ENCODE measurements around the gene OR8G5. TPM values are rescaled to one million over a fixed set of nuclear protein-coding genes. Genes with fewer than 3 reads are reported as not detected.

The OR8G5 gene
- total RNA-seq, 2 donors from 2014 or later, result 0.18 TPM; not detected in 1

- 81 to 83% methylated on average over 2 to 3 of the region's 3 CpGs for WGBS, 2 experiments (ENCODE audit: insufficient coverage in 1 of 2, insufficient read length in 1 of 2)
Observed at GRCh38 chr11:124315052-124315451, 58.9 kb downstream of the OR8G5 start.

More at GRCh38 chr11:124315052-124315451, 58.9 kb downstream of the OR8G5 start:
- H3K27ac Mint-ChIP-seq, result no peak overlapping the region
- Histone ChIP-seq H3K9ac (ENCODE audit: extremely low read depth, low read length, poor library complexity, severe bottlenecking) (no peak overlapping the region), H3K4me3 (ENCODE audit: low read length) (no peak overlapping the region), H3K4me1 (ENCODE audit: control insufficient read depth, insufficient read depth, low read length) (no peaks in the 10 kb centered on the region), H3K36me3 (ENCODE audit: control insufficient read depth, insufficient read depth, low read length) (no peaks in the 10 kb centered on the region), H3K27me3 (ENCODE audit: control insufficient read depth, insufficient read depth, low read length, poor library complexity, severe bottlenecking) (no peaks in the 10 kb centered on the region), H3K27ac (ENCODE audit: low read depth, low read length) (no peak overlapping the region), H3K9me3 (ENCODE audit: control insufficient read depth, low read length) (no peaks in the 10 kb centered on the region)
- no peak for DNase-seq
- H3K27me3 Mint-ChIP-seq (ENCODE audit: insufficient read depth), result peaks cover 16% of the 10 kb centered on the region
- no peaks in the 10 kb centered on the region for H3K9me3 Mint-ChIP-seq
- H3K4me1 Mint-ChIP-seq, result no peaks in the 10 kb centered on the region
- H3K4me3 Mint-ChIP-seq, result no peak overlapping the region
- no peaks in the 10 kb centered on the region for H3K36me3 Mint-ChIP-seq (ENCODE audit: low read depth)
- no peak for TF ChIP-seq CTCF (conservative IDR thresholded peaks at IDR 0.05)

Other genes starting within 250 kb of the OR8G5 start
- not detected for gene OR10G4, start 243.4 kb upstream of the OR8G5 start, total RNA-seq
- gene OR10G9, start 233.4 kb upstream of the OR8G5 start, total RNA-seq, result not detected
- not detected for gene OR10G8, start 229.6 kb upstream of the OR8G5 start, total RNA-seq
- gene OR10G7, start 215.1 kb upstream of the OR8G5 start, total RNA-seq, result not detected
- gene VWA5A, start 140.9 kb upstream of the OR8G5 start, total RNA-seq, result 10 to 100 TPM; 38.3 to 65.4 TPM
- gene OR10D3, start 73.0 kb upstream of the OR8G5 start, total RNA-seq, result under 1 TPM in 1 of 2 donors, not detected in 1; 0.37 TPM
- under 1 TPM in 1 of 2 donors, not detected in 1; 0.11 TPM for gene OR8G1, start 15.3 kb upstream of the OR8G5 start, total RNA-seq
- gene OR8D1, start 57.6 kb downstream of the OR8G5 start, total RNA-seq, result not detected
- gene OR8D2, start 63.8 kb downstream of the OR8G5 start, total RNA-seq, result not detected
- not detected for gene OR8B2, start 128.1 kb downstream of the OR8G5 start, total RNA-seq
- not detected for gene OR8B3, start 142.6 kb downstream of the OR8G5 start, total RNA-seq
- gene OR8B4, start 168.5 kb downstream of the OR8G5 start, total RNA-seq, result not detected
- not detected for gene OR8B8, start 189.3 kb downstream of the OR8G5 start, total RNA-seq

Data from endodermal cell (in vitro differentiated cells).